Measurements from ENCODE around the gene DBT. TPM values are rescaled to one million over a fixed set of nuclear protein-coding genes. Genes with fewer than 3 reads are reported as not detected.

DBT gene
- total and polyA plus RNA-seq, 2 of the 13 experiments (the other 11 are each of a cell fraction or from before 2014, with no cell fraction given) = 3.3 to 10.2 TPM

- peak; percentile 47; the same call in 1 of the 2 replicates for TF ChIP-seq ZNF280D (CRISPR knock-in tag; IDR thresholded peaks at IDR 0.05)
- TF ChIP-seq ZNF367 (CRISPR knock-in tag; IDR thresholded peaks at IDR 0.05; ENCODE audit: borderline replicate concordance) = peak; percentile 77; the same call in 1 of the 2 replicates
- TF ChIP-seq ZNF7 (CRISPR knock-in tag; IDR thresholded peaks at IDR 0.05) = no peak
- TF ChIP-seq ZNF10 (CRISPR knock-in tag; IDR thresholded peaks at IDR 0.05; ENCODE audit: borderline replicate concordance, low read depth) = no peak
- TF ChIP-seq ZSCAN31 (CRISPR knock-in tag; IDR thresholded peaks at IDR 0.05; ENCODE audit: low read depth) = no peak
- 0 out of 2 replicates have a peak, but pooled peaks have one; percentile 32 for TF ChIP-seq NFYB (CRISPR knock-in tag; IDR thresholded peaks at IDR 0.05)
- no peak for TF ChIP-seq PHF5A (CRISPR knock-in tag; IDR thresholded peaks at IDR 0.05; ENCODE audit: low read depth, unreplicated experiment)
- 0 out of 2 replicates have a peak, but pooled peaks have one; percentile 19 for TF ChIP-seq ZBTB4 (CRISPR knock-in tag; IDR thresholded peaks at IDR 0.05; ENCODE audit: borderline replicate concordance)
- TF ChIP-seq ZNF781 (CRISPR knock-in tag; IDR thresholded peaks at IDR 0.05; ENCODE audit: borderline replicate concordance, not compliant biosample characterization) = no peak
- TF ChIP-seq DZIP1 (CRISPR knock-in tag; IDR thresholded peaks at IDR 0.05) = no peak
- no peak for TF ChIP-seq GATAD2A (CRISPR knock-in tag; IDR thresholded peaks at IDR 0.05)
- TF ChIP-seq SKIL (CRISPR knock-in tag; IDR thresholded peaks at IDR 0.05; ENCODE audit: borderline replicate concordance) = no peak
Observed at GRCh38 chr1:100265931-100266740, 16.5 kb upstream of the DBT start, which contains the start of gene RTCA (continued).
